Neuronal stem cell (in vitro differentiated cells): ENCODE results near the gene PDZD2.

Source experiments
- DNase-seq: peaks from one replicate; pipeline ENCODE4 v3.0.0-alpha.2; 2013; ENCODE audit warnings: low spot score
- H2AFZ ChIP-seq: one replicate; pipeline ENCODE4 v1.6.1; 2013; ENCODE audit warnings: mild to moderate bottlenecking, low read length, inconsistent platforms
- H2AK5ac ChIP-seq: 2 replicates; pipeline ENCODE4 v1.6.1; 2013; ENCODE audit warnings: low read depth, mild to moderate bottlenecking, inconsistent platforms, low read length, moderate library complexity, mixed read lengths
- H2BK120ac ChIP-seq: 2 replicates; pipeline ENCODE4 v1.6.1; 2013; ENCODE audit warnings: low read depth, mild to moderate bottlenecking, inconsistent platforms, low read length, moderate library complexity, mixed read lengths
- H2BK12ac ChIP-seq: one replicate; pipeline ENCODE4 v1.6.1; 2013; ENCODE audit warnings: low read length, inconsistent platforms
- H2BK15ac ChIP-seq: 2 replicates; pipeline ENCODE4 v1.6.1; 2013; ENCODE audit warnings: mild to moderate bottlenecking, low read length, inconsistent platforms, mixed read lengths
- H2BK5ac ChIP-seq: one replicate; pipeline ENCODE4 v1.6.1; 2013; ENCODE audit warnings: inconsistent platforms, mild to moderate bottlenecking, low read length, moderate library complexity
- H3K14ac ChIP-seq: one replicate; pipeline ENCODE4 v1.6.1; 2013; ENCODE audit warnings: low read length, inconsistent platforms
- H3K18ac ChIP-seq: 2 replicates; pipeline ENCODE4 v1.6.1; 2013; ENCODE audit warnings: low read length, inconsistent platforms
- H3K23ac ChIP-seq: 2 replicates; pipeline ENCODE4 v1.6.1; 2013; ENCODE audit warnings: low read depth, mild to moderate bottlenecking, mixed read lengths, low read length, inconsistent platforms; ENCODE audit not compliant: poor library complexity
- H3K27ac ChIP-seq: replicated peaks from 3 replicates; pipeline ENCODE4 v1.5.1; 2013; ENCODE audit warnings: low read length, inconsistent platforms
- H3K27me3 ChIP-seq, 3 experiments: 2 replicates each; pipeline ENCODE4 v1.6.1; 2013; ENCODE audit warnings: low read length in 3 of 3, mild to moderate bottlenecking in 2 of 3, inconsistent platforms in 1 of 3, low read depth in 1 of 3, mixed read lengths in 1 of 3, moderate library complexity in 1 of 3; ENCODE audit not compliant: control insufficient read depth in 3 of 3, insufficient read depth in 3 of 3
- H3K36me3 ChIP-seq, 2 donors: replicated peaks in 1 of 2; 2 replicates each; pipeline ENCODE4 v1.6.1; 2013; ENCODE audit warnings: low read length in 2 of 2; ENCODE audit not compliant: control insufficient read depth in 2 of 2, insufficient read depth in 2 of 2
- H3K4ac ChIP-seq: 2 replicates; pipeline ENCODE4 v1.6.1; 2013; ENCODE audit warnings: inconsistent platforms, mild to moderate bottlenecking, low read length, moderate library complexity
- H3K4me1 ChIP-seq, 2 donors: 1 replicate in 1 of 2; 2 replicates in 1 of 2; pipeline ENCODE4 v1.6.1; 2013; ENCODE audit warnings: low read length in 2 of 2, low read depth in 1 of 2; ENCODE audit not compliant: control insufficient read depth in 2 of 2, insufficient read depth in 1 of 2
- H3K4me2 ChIP-seq: one replicate; pipeline ENCODE4 v1.6.1; 2013; ENCODE audit warnings: mild to moderate bottlenecking, low read length, inconsistent platforms; ENCODE audit not compliant: insufficient read depth, poor library complexity, severe bottlenecking
- H3K4me3 ChIP-seq, 2 donors: 2 replicates each; pipeline ENCODE4 v1.5.1; 2013; ENCODE audit warnings: low read length in 2 of 2, mild to moderate bottlenecking in 2 of 2, inconsistent platforms in 1 of 2, moderate library complexity in 1 of 2
- H3K79me1 ChIP-seq: one replicate; pipeline ENCODE4 v1.6.1; 2013; ENCODE audit warnings: low read depth, mild to moderate bottlenecking, inconsistent platforms, low read length, moderate library complexity
- H3K9ac ChIP-seq: one replicate; pipeline ENCODE4 v1.6.1; 2013; ENCODE audit warnings: mild to moderate bottlenecking, low read depth, low read length, inconsistent platforms; ENCODE audit not compliant: poor library complexity
- H3K9me3 ChIP-seq, 2 donors: replicated peaks in 1 of 2; 2 replicates each; pipeline versions ENCODE3 to v1.6.1; 2013; ENCODE audit warnings: low read length in 2 of 2, mild to moderate bottlenecking in 2 of 2, inconsistent platforms in 1 of 2, low read depth in 1 of 2, mixed read lengths in 1 of 2, moderate library complexity in 1 of 2; ENCODE audit not compliant: control insufficient read depth in 2 of 2, insufficient read depth in 1 of 2
- H4K8ac ChIP-seq: one replicate; pipeline ENCODE4 v1.6.1; 2013; ENCODE audit warnings: low read depth, mild to moderate bottlenecking, inconsistent platforms, low read length, moderate library complexity
- H4K91ac ChIP-seq: one replicate; pipeline ENCODE4 v1.6.1; 2013; ENCODE audit warnings: low read length, low read depth, mild to moderate bottlenecking, inconsistent platforms; ENCODE audit not compliant: poor library complexity
- WGBS, 2 donors: extraction: QIAGEN DNeasy Blood & Tissue Kit; methylation state at CpG; one replicate each; pipeline ENCODE4 v1.1.7; 2013; ENCODE audit warnings: missing lambda C conversion rate in 2 of 2, mixed read lengths in 1 of 2; ENCODE audit not compliant: insufficient read length in 2 of 2, insufficient replicate concordance in 1 of 2; ENCODE audit errors: extremely low coverage in 2 of 2; 5-methylcytosine and 5-hydroxymethylcytosine counted together

Gene PDZD2

DNA sequence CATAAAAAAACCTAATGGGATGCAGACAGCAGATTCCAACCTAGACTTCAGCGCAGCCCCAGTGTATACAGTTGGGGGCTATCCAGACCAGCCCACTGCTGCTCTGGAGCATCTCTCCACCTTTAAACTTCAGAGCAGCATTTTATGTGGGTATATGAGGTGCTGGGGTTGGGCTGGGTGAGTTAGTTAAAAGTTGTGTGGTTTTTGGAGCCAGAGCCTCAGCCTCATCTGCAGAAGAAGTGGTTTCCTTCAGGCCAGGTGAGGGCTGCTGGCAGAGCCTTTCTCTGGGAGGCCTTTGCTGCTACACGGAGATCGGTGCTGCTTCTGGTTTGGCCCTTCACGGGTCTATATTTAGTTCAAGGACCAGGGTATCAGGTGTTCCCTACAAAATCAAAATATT is 228.3 kb downstream of the PDZD2 start:
- Histone ChIP-seq H4K8ac (no peak overlapping the region), H3K9ac (no peak overlapping the region), H3K4me1 (peaks cover 2 to 3% of the 10 kb centered on the region in 2 donors), H3K4me2 (no peak overlapping the region), H2AK5ac (no peak overlapping the region), H2BK5ac (no peak overlapping the region), H2AFZ (no peak overlapping the region), H3K9me3 (no peaks in the 10 kb centered on the region), H3K4me3 (no peak overlapping the region), H3K23ac (no peak overlapping the region), H3K27me3 (no peaks in the 10 kb centered on the region), H3K27ac (no peak overlapping the region), H2BK120ac (no peak overlapping the region), H3K36me3 (no peaks in the 10 kb centered on the region), H3K14ac (no peak overlapping the region), H4K91ac (no peak overlapping the region), H2BK15ac (no peak overlapping the region), H3K18ac (no peak overlapping the region), H2BK12ac (no peak overlapping the region), H3K4ac (no peak overlapping the region), H3K79me1 (no peaks in the 10 kb centered on the region)
- no CpG with 5 or more reads among the region's 4 CpGs for WGBS, 2 donors
- DNase-seq = no peak

DNA sequence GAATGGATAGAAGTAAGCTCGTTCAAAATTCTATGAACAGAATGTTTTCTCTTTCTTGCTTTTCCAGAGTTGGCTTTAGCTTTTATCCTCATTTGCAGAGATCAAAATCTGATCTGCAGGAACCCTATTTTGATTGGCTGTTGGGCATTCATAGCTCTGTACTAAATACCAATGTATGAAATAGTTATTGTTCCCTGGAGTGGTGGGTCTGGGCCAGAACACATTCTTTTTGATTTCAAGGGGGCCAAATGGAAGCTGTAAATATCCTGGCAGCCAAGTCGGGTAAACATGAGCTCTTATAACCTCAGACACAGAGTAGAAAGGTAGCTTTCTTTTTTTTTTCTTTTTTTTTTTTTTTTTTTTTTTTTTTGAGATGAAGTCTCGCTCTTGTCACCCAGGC is 241.5 kb downstream of the PDZD2 start:
- no peak overlapping the region for H2BK15ac ChIP-seq
- no CpG with 5 or more reads among the region's 3 CpGs for WGBS, 2 donors

DNA sequence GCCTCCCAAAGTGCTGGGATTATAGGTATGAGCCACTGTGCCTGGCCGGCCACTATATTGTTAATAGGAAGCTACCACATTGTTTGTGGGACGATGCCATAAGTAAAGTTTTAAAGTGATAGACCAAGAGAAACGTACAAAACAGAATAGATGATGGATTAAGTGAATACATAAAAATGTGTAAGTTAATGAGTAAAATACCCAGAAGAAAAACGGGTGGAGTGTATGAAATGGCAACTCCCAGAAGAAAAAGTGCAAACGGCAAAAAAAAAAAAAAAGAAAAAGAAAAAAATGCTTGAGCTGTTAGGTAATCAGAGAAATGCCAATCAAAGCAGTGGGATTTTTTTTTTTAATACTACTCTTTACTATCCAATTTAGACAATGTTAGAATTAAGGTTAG is 246.0 kb downstream of the PDZD2 start:
- Histone ChIP-seq H2AK5ac (no peak overlapping the region), H3K36me3 (no peaks in the 10 kb centered on the region), H2BK120ac (no peak overlapping the region), H3K4ac (no peak overlapping the region), H2BK12ac (no peak overlapping the region), H2BK15ac (no peak overlapping the region), H3K23ac (no peak overlapping the region), H3K4me3 (no peak overlapping the region), H2AFZ (no peak overlapping the region), H3K79me1 (no peaks in the 10 kb centered on the region), H3K27me3 (no peaks in the 10 kb centered on the region), H4K8ac (no peak overlapping the region), H3K9ac (no peak overlapping the region), H2BK5ac (no peak overlapping the region), H3K4me2 (no peak overlapping the region), H3K18ac (no peak overlapping the region), H3K9me3 (no peaks in the 10 kb centered on the region), H3K4me1 (peaks cover 7 to 9% of the 10 kb centered on the region in 2 donors), H4K91ac (no peak overlapping the region), H3K14ac (no peak overlapping the region), H3K27ac (no peak overlapping the region)
- WGBS, 2 donors = no CpG with 5 or more reads among the region's 5 CpGs
- no peak for DNase-seq

More for the DNA sequence above, 241.5 kb downstream of the PDZD2 start:
- Histone ChIP-seq H2AK5ac (no peak overlapping the region), H3K9ac (no peak overlapping the region), H2BK12ac (no peak overlapping the region), H2BK120ac (no peak overlapping the region), H3K4me3 (no peak overlapping the region), H3K36me3 (no peaks in the 10 kb centered on the region), H3K18ac (no peak overlapping the region), H3K9me3 (no peaks in the 10 kb centered on the region), H3K79me1 (no peaks in the 10 kb centered on the region), H3K4me1 (no peaks in the 10 kb centered on the region), H4K8ac (no peak overlapping the region), H3K4ac (no peak overlapping the region), H2BK5ac (no peak overlapping the region), H2AFZ (no peak overlapping the region), H3K14ac (no peak overlapping the region), H3K27me3 (no peaks in the 10 kb centered on the region), H4K91ac (no peak overlapping the region), H3K23ac (no peak overlapping the region), H3K4me2 (no peak overlapping the region), H3K27ac (no peak overlapping the region)
- DNase-seq = no peak

GRCh38 chr5:31886206-31886605 is 247.3 kb downstream of the PDZD2 start:
- H2BK15ac ChIP-seq = no peak overlapping the region
- no peak overlapping the region for H3K27ac ChIP-seq
- peaks cover 7 to 13% of the 10 kb centered on the region in 2 donors for H3K4me1 ChIP-seq
- H2AFZ ChIP-seq = no peak overlapping the region
- no peak for DNase-seq
- no CpG with 5 or more reads among the region's 4 CpGs for WGBS, 2 donors
- H3K4me2 ChIP-seq = no peak overlapping the region
- no peak overlapping the region for H2BK120ac ChIP-seq
- H3K18ac ChIP-seq = peak overlapping the region; percentile 27
- H3K4ac ChIP-seq = no peak overlapping the region
- H2BK5ac ChIP-seq = no peak overlapping the region
- H3K14ac ChIP-seq = no peak overlapping the region
- no peak overlapping the region for H3K23ac ChIP-seq
- H2BK12ac ChIP-seq = no peak overlapping the region
- no peak overlapping the region for H4K8ac ChIP-seq
- no peaks in the 10 kb centered on the region for H3K36me3 ChIP-seq
- no peak overlapping the region for H3K9ac ChIP-seq
- no peaks in the 10 kb centered on the region for H3K9me3 ChIP-seq
- no peaks in the 10 kb centered on the region for H3K79me1 ChIP-seq
- H4K91ac ChIP-seq = no peak overlapping the region
- peak overlapping the region; percentile 45 for H2AK5ac ChIP-seq
- H3K27me3 ChIP-seq = no peaks in the 10 kb centered on the region
- H3K4me3 ChIP-seq = no peak overlapping the region
